RWPE2 (cell line): Measurements from ENCODE around the gene RAB19.

ENCODE experiments used
- ATAC-seq: fragments of 200-7000 bp; cut with Tn5 transposase; 3 replicates; pipeline ENCODE4 v1.9.1; 2021; ENCODE audit warnings: low read depth
- DNase-seq: peaks from one replicate; pipeline ENCODE4 v3.0.0-alpha.2; 2020; ENCODE audit warnings: low spot score
- H3K27ac ChIP-seq: fragments of 450-650 bp; 2 replicates; pipeline ENCODE4 v1.5.1; 2017; ENCODE audit warnings: mild to moderate bottlenecking; ENCODE audit not compliant: poor library complexity, severe bottlenecking
- H3K27me3 ChIP-seq: fragments of 250-450 bp; sonication (Bioruptor Pico); 2 replicates; pipeline ENCODE4 v1.5.1; 2021; ENCODE audit warnings: mild to moderate bottlenecking, moderate library complexity; ENCODE audit not compliant: insufficient read depth, poor library complexity, severe bottlenecking
- H3K36me3 ChIP-seq: fragments of 250-450 bp; sonication (Bioruptor Pico); 2 replicates; pipeline ENCODE4 v1.5.1; 2020; ENCODE audit warnings: low read depth, mild to moderate bottlenecking, moderate library complexity
- H3K4me1 ChIP-seq: fragments of 250-450 bp; sonication (Bioruptor Pico); 2 replicates; pipeline ENCODE4 v1.5.1; 2021; ENCODE audit warnings: mild to moderate bottlenecking, moderate library complexity; ENCODE audit not compliant: insufficient read depth, poor library complexity, severe bottlenecking
- H3K4me3 ChIP-seq: fragments of 250-450 bp; sonication (Bioruptor Pico); 2 replicates; pipeline ENCODE4 v1.5.1; 2021; ENCODE audit warnings: mild to moderate bottlenecking, moderate library complexity; ENCODE audit not compliant: severe bottlenecking
- H3K9me3 ChIP-seq: fragments of 250-450 bp; sonication (Bioruptor Pico); 2 replicates; pipeline ENCODE4 v1.5.1; 2021; ENCODE audit warnings: mild to moderate bottlenecking, moderate library complexity; ENCODE audit not compliant: severe bottlenecking
- CTCF ChIP-seq: fragments of 450-650 bp; IDR thresholded peaks from one replicate; pipeline ENCODE4 v1.5.1; 2017; ENCODE audit warnings: mild to moderate bottlenecking, moderate library complexity; ENCODE audit not compliant: poor library complexity, severe bottlenecking

Gene RAB19

GRCh38 chr7:140383954-140384713, 19.7 kb upstream of the RAB19 start:
- H3K27me3 ChIP-seq: no peaks in the 10 kb centered on the region
- no peak overlapping the region for H3K27ac ChIP-seq
- peaks cover 6% of the 10 kb centered on the region for H3K4me1 ChIP-seq
- DNase-seq (no peak), ATAC-seq (no peak)
- no peaks in the 10 kb centered on the region for H3K9me3 ChIP-seq
- TF ChIP-seq CTCF: no peak
- H3K36me3 ChIP-seq: peaks cover 28% of the 10 kb centered on the region
- H3K4me3 ChIP-seq: no peak overlapping the region

GRCh38 chr7:140384894-140385545, 18.8 kb upstream of the RAB19 start:
- Histone ChIP-seq H3K4me1 (peaks cover 6% of the 10 kb centered on the region), H3K27me3 (no peaks in the 10 kb centered on the region), H3K36me3 (peaks cover 22% of the 10 kb centered on the region), H3K27ac (no peak overlapping the region), H3K9me3 (no peaks in the 10 kb centered on the region), H3K4me3 (no peak overlapping the region)
- TF ChIP-seq CTCF: no peak
- DNase-seq: no peak
- ATAC-seq: no peak

GRCh38 chr7:140389445-140389844, 14.4 kb upstream of the RAB19 start:
- Histone ChIP-seq H3K9me3 (no peaks in the 10 kb centered on the region), H3K4me3 (no peak overlapping the region), H3K27me3 (no peaks in the 10 kb centered on the region), H3K36me3 (peaks cover 5% of the 10 kb centered on the region; the same call in 1 of the 2 replicates), H3K4me1 (peaks cover 6% of the 10 kb centered on the region), H3K27ac (no peak overlapping the region)
- TF ChIP-seq CTCF: no peak
- no peak for ATAC-seq
- DNase-seq: no peak

- Histone ChIP-seq H3K27ac (no peak overlapping the region), H3K9me3 (no peaks in the 10 kb centered on the region), H3K4me3 (no peak overlapping the region), H3K27me3 (no peaks in the 10 kb centered on the region), H3K4me1 (peaks cover 5% of the 10 kb centered on the region), H3K36me3 (peaks cover 5% of the 10 kb centered on the region; the same call in 1 of the 2 replicates)
- DNase-seq (no peak), ATAC-seq (no peak)
- no peak for TF ChIP-seq CTCF
Measured at GRCh38 chr7:140390034-140390433, 13.8 kb upstream of the RAB19 start.
